Measurements from ENCODE around the gene C10orf95. TPM values are rescaled to one million over a fixed set of nuclear protein-coding genes. Genes with fewer than 3 reads are reported as not detected.
A peak's percentile ranks its signal among the peaks of the same experiment; 100 is the strongest.

C10orf95 gene
- total and polyA plus RNA-seq, 2 of the 13 experiments (the other 11 are each of a cell fraction or from before 2014, with no cell fraction given), result 0.05 to 0.07 TPM

- no peak for TF ChIP-seq MBNL3 (CRISPR knock-in tag; conservative IDR thresholded peaks at IDR 0.05)
- peak; percentile 68; the same call in 1 of the 2 replicates for TF ChIP-seq ZNF558 (CRISPR knock-in tag; IDR thresholded peaks at IDR 0.05; ENCODE audit: borderline replicate concordance)
- peak; percentile 89 for TF ChIP-seq ZSCAN31 (CRISPR knock-in tag; IDR thresholded peaks at IDR 0.05; ENCODE audit: low read depth)
- no peak; the same call in 1 of the 2 replicates for TF ChIP-seq PRDM15 (CRISPR knock-in tag; IDR thresholded peaks at IDR 0.05)
- peak; percentile 41; the same call in 1 of the 2 replicates for TF ChIP-seq BRD4 (CRISPR knock-in tag; IDR thresholded peaks at IDR 0.05)
- TF ChIP-seq MXD4 (CRISPR knock-in tag; IDR thresholded peaks at IDR 0.05), result peak; percentile 65; the same call in 1 of the 2 replicates
- peak; percentile 85 for TF ChIP-seq ZSCAN21 (CRISPR knock-in tag; IDR thresholded peaks at IDR 0.05; ENCODE audit: borderline replicate concordance)
- TF ChIP-seq IRF9 (CRISPR knock-in tag; IDR thresholded peaks at IDR 0.05; ENCODE audit: borderline replicate concordance), result no peak
- TF ChIP-seq MEIS1 (CRISPR knock-in tag; IDR thresholded peaks at IDR 0.05; ENCODE audit: borderline replicate concordance), result peak; percentile 32; the same call in 1 of the 2 replicates
- no peak for TF ChIP-seq CREM (IDR thresholded peaks at IDR 0.05)
- TF ChIP-seq CREM (CRISPR knock-in tag; IDR thresholded peaks at IDR 0.05), result no peak
- TF ChIP-seq HMGA1 (CRISPR knock-in tag; conservative IDR thresholded peaks at IDR 0.05), result no peak
- TF ChIP-seq ZBTB3 (CRISPR knock-in tag; IDR thresholded peaks at IDR 0.05; ENCODE audit: borderline replicate concordance, low read depth), result no peak
- TF ChIP-seq ZFX (CRISPR knock-in tag; IDR thresholded peaks at IDR 0.05; ENCODE audit: low read depth), result peak; percentile 89
- peak; percentile 76 for TF ChIP-seq RAD21 (CRISPR knock-in tag; IDR thresholded peaks at IDR 0.05)
- TF ChIP-seq MYNN (CRISPR knock-in tag; IDR thresholded peaks at IDR 0.05; ENCODE audit: low read depth), result no peak
- TF ChIP-seq BORCS8-MEF2B (CRISPR knock-in tag; IDR thresholded peaks at IDR 0.05), result peak; percentile 86
- 0 out of 2 replicates have a peak, but pooled peaks have one; percentile 33 for TF ChIP-seq ZNF570 (CRISPR knock-in tag; IDR thresholded peaks at IDR 0.05; ENCODE audit: borderline replicate concordance)
- 0 out of 2 replicates have a peak, but pooled peaks have one; percentile 57 for TF ChIP-seq ZNF691 (CRISPR knock-in tag; IDR thresholded peaks at IDR 0.05; ENCODE audit: borderline replicate concordance, low read depth)
- TF ChIP-seq CEBPG (CRISPR knock-in tag; IDR thresholded peaks at IDR 0.05), result no peak
- TF ChIP-seq SALL1 (CRISPR knock-in tag; IDR thresholded peaks at IDR 0.05), result peak; percentile 73; the same call in 1 of the 2 replicates
- no peak for TF ChIP-seq ATRX (CRISPR knock-in tag; IDR thresholded peaks at IDR 0.05; ENCODE audit: borderline replicate concordance)
- TF ChIP-seq GATAD1 (CRISPR knock-in tag; IDR thresholded peaks at IDR 0.05), result 0 out of 2 replicates have a peak, but pooled peaks have one; percentile 6
- TF ChIP-seq ZNF564 (CRISPR knock-in tag; IDR thresholded peaks at IDR 0.05), result peak; percentile 10; the same call in 1 of the 2 replicates
- 0 out of 2 replicates have a peak, but pooled peaks have one; percentile 67 for TF ChIP-seq ZNF530 (CRISPR knock-in tag; IDR thresholded peaks at IDR 0.05; ENCODE audit: low read depth)
- peak; percentile 75 for TF ChIP-seq MEIS2 (CRISPR knock-in tag; IDR thresholded peaks at IDR 0.05)
Measured at GRCh38 chr10:102450374-102451104, 804 bp downstream of the C10orf95 start (continued).
